RPMI7951 (cell line): ENCODE results near the gene RINL. TPM values are rescaled to one million over a fixed set of nuclear protein-coding genes. Genes with fewer than 3 reads are reported as not detected.

Experiments used
- DNase-seq: peaks from one replicate; pipeline ENCODE4 v3.0.0-alpha.2; 2012; ENCODE audit warnings: low read depth
- total RNA-seq: library from RNA; depleted of rRNA; stranded (reverse); fragments of >200 nt; shearing (Covaris generic); gene quantifications from 2 replicates; pipeline ENCODE4 v1.2.3, GENCODE V29; 2014; rRNA removed

Gene RINL, protein sequence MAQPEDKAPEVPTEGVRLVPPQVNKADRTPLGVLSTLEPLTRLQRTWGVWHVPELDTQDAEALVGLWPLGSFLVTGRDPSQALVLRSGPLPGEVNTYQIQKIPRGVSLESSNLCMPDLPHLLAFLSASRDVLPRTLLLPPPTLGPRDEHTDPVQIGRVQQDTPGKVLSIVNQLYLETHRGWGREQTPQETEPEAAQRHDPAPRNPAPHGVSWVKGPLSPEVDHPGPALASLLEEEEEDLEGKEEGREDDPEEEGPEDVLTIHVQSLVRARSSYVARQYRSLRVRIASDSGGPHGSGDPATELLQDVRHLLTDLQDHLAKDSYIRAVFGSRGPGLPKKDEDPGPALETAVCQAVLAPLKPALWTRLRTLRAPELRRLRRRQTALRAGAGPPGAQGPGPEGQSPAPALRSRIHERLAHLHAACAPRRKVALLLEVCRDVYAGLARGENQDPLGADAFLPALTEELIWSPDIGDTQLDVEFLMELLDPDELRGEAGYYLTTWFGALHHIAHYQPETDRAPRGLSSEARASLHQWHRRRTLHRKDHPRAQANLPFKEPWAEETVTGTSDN
- 4.6 and 5.1 TPM in 2 replicates for total RNA-seq

DNA sequence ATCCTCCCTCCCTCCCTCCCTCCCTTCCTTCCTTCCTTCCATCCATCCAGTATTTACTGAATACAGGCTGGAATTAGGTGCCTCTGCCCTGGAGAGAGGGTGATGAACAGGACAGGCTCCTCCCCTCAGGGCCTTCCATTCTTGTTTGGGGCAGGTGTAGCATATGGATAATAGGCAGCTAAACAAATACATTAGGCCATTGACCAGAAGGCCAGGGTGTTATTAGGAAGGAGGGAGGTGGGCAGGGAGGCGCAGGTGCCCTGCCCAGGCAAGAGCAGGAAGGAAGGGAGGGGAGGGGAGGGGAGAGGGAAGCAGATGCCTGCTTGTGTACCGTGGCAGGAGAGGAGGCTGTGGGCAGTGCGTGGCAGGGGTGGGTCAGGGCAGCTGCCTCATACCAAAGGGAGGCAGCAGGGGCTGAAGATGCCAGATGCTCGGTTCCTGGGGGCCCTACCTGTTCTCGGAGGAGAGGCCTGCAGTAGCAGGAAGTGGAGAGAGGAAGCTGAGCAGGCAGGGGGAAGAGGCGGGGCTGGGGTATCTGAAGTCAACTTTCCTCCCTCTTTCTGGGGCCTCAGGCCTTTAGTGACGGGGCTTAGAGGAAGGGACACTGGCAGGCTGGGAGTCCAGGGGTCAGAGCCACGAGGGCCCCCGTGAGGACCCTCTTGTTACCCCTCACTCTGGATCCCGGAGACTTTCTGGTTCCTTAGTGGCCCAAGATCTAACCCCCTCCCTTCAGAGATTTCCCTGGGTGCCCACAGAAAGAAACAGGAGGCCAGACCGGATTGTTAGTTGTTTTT lies at the start of gene RINL:
Gene RINL (minus strand): TSS at position 495 of the 794 bp plus-strand sequence. CDS start 1,533 bp downstream, outside the sequence.
- DNase-seq, result no peak

DNA sequence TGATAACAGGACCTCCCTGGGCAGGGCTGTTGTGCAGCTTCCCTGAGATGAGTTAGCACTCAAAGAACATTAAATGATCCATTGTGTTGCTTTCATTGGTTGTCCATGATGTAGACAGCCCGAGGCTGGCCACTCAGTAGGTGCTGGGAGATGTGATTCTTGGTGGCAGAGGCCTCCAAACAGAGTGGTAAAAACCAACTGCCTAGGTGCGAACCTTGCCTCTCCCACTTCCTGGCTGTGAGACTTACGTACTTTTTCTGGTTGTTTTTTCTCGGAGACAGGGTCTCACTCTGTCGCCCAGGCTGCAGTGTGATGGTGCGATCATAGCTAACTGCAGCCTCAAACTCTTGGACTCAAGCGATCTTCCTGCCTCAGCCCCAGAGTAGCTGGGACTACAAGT lies 46.3 kb upstream of the RINL start:
- no peak for DNase-seq

DNA sequence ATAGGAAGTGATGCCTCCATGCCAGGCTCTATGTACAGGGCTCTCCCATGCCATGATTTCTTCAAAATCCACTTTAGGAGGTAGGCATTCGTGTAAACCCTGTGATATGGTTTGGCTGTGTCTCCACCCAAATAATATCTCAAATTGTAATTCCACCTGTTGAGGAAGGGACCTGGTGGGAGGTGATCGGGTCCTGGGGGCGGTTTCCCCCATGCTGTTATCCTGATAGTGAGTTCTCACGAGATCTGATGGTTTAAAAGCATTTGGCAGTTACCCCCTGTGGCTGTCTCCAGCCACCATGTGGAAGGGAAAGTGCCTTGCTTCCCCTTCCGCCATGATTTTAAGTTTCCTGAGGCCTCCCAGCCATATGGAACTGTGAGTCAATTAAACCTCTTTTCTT lies 44.4 kb upstream of the RINL start:
- DNase-seq, result no peak

DNA sequence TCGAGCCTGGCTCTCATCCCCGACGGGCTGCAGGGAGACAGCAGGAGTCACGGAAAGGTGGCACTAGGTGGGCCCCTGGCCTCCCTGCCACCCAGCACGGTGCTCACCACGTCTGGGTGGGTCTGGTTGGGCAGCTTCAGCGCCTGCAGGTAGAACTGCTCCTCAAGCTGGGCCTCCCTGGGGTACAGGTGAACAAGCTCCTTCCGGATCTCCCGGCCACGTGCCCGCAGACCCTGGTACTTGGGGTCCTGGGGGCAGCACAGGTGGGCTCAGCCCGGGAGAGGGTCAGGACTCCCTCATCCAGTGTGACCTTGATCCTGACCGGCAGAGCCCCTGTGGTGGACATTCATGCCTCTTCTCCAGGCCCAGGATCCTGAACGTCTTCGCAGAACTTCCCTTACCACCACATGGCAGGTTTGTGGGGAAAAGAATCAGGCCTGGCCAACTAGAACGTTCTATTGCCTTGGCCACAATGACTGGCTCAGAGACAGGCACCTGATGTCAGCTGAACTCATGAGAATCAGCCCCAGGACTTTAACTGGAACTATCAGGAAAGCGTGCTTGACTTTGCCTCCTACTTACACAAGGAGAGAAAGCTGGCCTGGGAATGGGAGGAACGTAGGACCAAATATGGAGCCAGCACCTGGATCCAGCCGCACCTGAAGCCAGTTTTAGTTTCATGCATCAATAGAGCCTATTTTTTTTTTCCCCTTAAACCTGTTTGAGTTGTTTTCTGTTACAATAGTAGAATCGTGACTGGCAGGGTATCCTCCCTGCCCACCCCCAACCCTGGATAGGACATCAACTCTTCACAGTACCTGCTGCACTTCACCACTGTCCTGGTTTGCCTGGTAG lies 43.6 kb upstream of the RINL start:
- no peak for DNase-seq

DNA sequence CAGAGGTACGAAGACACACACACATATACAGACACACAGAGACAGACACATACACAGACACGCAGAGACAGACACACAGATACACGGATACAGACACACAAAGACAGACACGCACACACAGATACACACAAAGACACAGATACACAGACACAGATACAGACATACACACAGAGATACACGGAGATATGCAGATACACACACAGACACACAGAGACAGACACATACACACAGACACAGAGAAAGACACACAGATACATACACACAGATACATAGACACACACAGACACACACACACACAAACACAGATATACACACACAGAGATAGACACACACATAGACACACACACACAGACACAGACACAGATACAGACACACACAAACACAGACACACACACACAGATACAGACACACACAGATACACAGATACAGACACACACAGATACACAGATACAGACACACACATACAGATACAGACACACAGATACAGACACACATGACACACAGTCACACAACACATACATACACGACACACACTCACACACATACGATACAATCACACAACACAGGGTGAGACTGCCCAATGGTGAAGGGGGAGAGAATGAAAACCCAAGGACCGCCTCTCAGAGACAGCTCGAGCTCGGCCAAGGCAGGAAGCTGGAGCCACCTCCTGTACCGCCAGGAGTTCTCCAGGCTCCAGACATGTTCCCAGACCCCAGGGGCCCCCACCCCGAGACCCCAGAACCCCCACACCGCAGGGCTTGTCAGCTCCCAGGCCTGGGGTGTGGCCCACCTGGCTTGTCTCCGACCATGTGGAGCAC lies 42.7 kb upstream of the RINL start:
- DNase-seq, result no peak

DNA sequence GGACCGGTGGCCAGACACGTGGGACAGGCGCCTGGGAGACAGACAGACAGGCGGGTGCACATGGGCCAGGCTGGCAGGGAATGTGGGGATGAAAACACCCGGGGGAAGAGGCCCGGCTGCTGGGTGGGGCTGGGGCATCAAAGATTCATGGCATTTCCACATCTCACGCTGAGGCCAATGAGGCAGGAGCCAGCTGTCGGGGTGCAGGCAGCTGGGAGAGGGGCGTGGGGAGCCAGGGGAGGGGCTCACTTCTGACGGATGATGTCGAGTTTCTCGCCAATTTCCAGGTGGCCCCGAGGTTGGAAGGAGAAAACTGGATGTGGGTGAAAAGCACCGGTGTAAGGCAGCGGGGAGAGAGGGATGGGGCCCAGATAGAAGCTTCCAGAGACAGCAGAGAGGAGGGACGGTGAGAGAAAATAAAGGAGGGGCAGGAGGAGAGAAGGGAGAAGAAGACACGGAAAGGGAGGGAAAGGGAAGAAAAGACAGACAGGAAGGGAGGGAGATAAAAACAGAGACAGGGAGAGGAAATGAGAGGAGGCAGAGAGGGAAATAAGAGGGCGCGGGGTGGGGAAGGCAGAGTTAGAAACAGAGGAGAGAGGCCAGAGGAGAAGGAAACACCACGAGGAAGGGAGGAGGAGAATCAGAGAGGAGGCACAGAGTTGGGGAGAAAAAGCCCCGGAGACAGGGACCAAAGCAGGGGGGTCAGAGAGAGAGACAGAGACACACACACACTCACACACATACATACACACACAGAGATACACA lies 41.9 kb upstream of the RINL start:
- no peak for DNase-seq

DNA sequence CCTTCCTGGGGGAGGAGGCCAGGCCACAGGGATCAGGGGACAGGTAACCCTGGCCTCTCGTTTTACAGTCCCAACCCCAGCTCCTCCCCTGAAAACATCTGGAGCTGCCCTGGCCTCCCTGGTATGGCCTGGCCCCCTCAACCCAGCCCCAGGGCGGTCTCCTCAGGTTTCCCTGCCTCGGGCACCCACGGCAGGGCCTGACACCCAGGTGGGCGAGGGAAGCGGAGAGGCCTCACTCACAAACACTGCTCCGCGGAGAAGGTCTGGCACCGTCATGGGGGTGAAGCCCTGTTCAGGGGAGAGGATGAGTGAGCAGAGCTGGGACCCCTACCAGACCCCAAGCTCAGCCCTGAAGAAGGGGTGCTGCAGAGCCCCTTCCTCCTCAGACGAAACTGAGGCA lies 40.5 kb upstream of the RINL start:
- DNase-seq, result no peak

DNA sequence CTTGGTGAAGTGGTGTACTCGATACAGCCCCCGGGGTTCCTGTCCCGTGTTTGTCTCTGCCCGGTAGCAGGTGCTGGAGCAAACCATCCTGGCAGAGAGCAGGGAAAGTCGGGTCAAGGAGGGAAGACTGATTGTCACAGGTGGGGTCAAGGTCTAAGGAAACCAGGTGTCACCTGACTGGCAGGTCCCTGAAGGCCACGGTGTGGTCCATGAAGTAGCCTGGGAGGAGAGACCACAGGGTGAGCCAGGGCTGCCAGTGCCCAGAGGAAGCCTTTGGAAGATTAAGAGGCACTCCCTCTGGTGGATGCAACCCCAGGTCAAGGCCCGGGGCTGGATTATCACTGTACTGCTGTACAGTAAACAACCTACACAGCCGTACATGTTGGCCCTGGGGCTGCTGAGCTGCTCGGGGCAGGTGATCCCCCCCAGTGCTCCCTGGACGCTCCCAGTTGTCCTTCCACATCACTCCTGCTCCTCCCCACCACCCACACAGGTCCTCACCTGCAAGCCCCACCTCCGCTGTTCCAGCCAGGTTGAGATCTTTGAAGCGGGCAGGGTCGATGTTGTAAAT lies 39.9 kb upstream of the RINL start:
- DNase-seq, result peak; percentile 23

DNA sequence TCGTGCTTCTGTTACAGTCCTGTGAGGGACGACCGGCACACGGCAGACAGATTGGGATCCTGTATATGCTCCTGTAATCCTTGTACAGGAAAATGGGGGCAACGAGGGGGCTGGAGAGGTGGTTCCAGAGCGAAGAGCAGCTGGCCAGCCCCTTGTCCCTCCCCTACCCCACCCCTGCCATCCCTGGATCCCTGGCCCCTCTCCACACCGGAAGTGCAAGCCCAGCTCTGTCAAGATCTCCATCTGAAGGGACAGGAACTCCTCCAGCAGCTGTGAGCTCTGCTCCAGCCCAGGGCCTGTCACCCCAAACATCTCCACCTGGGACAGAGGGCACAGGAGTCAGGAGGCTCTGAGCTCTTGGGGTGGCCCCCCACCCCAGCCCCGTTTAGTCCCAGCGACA lies 39.4 kb upstream of the RINL start:
- DNase-seq, result no peak

DNA sequence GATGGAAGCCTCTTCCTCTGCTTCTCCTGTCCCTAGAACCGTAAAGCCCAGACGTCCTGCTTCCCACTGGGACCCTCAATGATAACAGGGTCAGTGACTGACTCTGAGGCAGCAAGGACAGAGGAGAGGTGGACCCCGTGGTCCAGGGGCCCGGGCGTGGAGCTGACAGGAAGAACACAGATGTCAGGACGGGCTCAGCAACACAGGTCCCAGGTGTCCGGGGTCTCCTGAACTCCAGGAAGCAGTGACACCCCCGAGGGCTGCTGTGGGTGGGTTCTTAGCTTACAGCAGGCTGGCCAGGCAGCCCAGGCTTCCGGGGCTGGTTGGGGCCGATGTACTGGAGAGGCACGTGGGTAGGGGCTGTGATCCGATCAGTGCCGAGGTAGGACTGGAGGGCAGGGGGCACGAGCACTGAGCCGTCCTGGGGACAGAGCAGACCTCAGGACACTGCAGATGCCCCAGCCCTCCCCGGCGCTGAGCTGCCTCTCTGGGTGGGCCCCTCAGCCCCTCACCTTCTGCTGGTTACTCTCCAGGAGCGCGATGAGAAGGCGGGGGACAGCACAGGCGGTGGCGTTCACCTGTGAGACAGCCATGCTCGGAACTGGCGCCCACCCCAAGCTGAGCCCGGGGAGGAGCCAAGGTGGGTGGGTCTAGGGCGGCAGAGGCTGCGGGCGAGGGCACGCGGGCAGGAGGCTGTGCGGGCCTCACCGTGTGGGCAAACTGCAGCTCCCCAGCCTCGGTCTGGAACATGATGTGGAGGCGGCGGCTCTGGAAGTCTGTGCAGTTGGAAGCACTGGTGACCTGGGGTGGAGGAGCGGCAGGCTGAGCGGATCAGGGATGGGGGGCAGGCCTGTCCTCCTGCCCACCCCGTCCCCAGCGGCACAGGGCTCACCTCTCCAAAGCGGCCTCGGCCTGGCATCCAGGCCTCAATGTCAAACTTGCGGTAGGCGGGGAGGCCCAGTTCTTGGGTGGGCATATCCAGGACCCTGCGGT lies 37.5 kb upstream of the RINL start:
- DNase-seq, result no peak

DNA sequence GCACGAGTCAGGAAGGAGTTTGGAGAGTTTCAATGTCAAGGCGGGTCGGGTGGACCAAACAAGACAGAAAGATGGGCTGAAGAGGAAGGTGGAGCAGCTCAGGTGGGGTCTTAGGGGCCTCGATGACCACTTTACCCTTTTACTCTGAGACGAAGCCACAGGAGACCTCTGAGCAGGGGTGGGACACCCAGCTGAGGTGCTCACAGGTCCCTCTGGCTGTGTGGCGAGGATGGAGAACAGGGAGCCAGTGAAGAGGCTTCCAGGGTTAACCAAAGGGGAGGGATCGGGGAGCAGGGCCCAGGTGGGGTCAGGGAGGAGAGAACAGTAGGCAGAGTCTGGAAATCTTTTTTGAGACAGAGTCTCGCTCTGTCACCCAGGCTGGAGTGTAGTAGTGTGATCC lies 35.9 kb upstream of the RINL start:
- no peak for DNase-seq

DNA sequence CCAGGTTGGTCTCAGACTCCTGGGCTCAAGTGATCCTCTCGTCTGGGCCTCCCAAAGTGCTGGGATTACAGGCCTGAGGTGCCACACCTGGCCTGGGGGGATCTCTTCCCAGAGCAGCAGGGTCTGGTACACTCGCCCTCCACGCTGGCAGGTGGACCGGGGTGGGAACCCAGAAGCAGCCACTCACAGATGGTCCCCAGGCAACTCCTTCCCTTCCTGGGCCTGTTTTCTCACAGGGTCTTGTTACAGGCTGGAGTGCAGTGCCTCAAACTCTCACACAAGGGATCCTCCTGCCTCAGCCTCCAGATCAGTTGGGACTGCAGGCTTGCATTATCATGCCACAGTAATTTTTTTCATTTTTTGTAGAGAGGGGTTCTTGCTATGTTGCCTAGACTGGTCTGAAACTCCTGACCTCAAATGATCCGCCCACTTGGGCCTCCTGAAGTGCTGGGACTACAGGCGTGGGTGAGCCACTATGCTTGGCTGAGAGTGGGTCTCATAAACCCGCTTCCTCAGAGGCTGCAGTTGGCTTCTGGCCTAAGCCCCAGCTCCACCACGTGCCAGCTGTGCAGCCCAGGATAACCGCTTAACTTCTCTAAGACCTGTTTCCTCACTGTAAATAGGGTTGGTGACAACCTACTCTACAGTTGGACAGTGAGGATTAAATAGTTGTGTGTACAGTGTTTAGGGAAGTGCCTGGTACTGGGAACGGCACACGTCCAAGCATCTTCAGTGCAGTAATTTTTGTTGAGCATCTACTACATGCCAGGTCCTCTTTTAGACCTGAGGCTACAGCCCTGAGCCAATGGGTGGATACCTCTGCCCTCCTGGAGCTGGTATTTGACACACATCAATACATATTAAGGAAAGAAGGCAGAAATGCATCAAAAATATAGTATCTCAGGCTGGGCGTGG lies 34.8 kb upstream of the RINL start:
- no peak for DNase-seq

DNA sequence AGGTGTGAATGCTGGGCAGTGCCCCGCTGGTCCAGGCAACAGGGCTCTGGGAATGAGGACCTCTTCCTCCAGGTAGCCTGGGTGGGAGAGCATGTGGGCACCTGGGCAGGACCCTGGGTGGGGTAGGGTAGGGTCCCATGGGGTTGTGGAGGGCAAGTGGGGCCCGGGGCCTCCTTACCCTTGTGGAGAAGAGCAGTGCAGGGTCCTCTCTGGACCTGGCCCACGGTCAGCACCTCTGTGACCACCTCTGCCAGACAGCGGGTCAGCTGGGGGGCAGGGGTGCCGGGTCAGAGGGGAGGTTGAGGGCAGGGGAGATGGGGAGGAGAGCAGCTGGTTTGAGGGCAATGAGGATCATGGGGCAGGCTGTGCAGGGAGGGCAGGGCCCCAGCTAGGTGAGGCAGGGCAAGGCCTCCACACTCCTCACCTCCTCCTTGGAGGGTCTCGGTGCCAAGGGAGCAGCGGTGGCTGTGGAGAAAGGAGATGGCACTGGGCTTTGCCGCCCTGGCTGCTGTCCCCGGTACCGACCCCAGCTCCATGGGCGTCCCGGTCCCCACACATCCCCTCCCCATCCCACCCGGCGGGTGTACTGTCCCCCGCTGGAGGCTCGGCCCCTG lies 33.4 kb upstream of the RINL start:
- DNase-seq, result no peak

DNA sequence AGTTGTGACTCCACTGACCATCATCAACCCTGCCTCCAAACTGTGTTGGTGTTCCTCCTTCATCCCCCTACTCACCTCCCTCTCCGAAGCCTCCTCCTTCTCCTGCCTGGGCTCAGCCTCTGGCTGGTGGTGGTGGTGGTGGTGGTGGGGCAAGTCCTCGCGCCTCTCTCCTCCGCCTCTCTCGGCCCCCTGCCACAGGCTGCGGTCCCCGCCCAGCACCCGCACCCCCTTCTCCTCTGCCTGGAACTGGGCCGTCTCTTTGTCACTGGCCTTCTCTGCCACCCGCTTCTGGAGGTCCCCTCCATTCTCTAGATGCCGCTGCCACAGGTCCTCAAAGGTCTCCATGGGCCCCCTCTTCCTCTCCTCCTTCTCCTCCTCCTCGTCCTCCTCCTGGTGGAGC lies 32.4 kb upstream of the RINL start:
- no peak for DNase-seq

DNA sequence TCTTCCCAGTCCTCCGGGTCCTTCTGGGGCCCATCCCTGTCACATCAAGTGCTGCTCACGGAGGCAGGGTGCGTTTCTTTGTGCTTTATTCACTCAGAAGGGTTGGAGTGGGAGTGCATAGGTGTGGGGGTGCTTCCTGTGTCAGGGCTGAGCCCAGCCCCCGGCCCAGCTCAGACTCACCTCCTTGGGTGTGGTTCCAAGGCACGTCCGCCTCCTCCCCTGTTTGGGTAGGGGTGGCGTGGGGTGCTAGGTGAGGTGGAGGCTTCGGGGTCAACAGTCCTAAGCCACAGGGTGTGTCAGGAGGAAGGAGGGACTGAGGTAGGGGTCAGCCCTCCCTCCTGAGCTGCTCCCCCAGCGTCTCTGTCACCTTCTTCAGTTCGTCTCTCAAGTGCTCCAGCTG lies 30.8 kb upstream of the RINL start:
- no peak for DNase-seq

DNA sequence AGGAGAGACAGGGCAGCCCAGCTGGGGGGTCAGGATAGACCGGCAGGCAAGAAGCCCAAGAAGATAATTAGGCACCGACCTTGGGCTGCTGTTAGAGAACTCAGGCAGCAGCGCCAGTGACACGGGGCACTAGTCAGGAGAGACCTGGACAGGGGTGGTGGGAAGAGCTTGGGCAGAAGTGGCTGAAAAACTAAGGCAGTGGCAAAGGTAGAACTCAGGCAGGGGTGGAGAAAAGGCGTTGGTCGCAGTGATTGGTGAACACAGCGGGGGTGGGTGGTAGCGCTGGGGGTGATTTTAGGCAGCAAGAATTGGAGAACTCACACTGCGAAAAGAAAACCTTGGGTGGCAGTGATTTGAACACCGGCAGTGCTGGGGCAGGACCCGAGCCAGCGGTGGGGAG lies 29.6 kb upstream of the RINL start:
- DNase-seq, result no peak

DNA sequence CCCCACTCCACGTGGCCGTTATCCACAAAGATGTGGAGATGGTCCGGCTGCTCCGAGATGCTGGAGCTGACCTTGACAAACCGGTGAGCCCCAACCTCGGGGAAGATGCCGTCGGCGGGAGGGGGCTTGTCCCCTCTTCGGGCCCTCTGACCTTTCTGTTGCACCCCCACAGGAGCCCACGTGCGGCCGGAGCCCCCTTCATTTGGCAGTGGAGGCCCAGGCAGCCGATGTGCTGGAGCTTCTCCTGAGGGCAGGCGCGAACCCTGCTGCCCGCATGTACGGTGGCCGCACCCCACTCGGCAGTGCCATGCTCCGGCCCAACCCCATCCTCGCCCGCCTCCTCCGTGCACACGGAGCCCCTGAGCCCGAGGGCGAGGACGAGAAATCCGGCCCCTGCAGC lies 29.2 kb upstream of the RINL start:
- DNase-seq, result no peak
